GM12878 (cell line): ENCODE results near the gene ADAMTSL2. TPM values are rescaled to one million over a fixed set of nuclear protein-coding genes. Genes with fewer than 3 reads are reported as not detected.

Experiments used
- ATAC-seq: fragments of 200-7000 bp; cut with Tn5 transposase; 3 replicates; pipeline ENCODE4 v1.9.1; 2020; ENCODE audit warnings: mild to moderate bottlenecking, moderate library complexity
- BruUV-seq: library from RNA; stranded (reverse); fragments of 400-500 nt; replicated peaks from 2 replicates; lab custom pipeline; 2021; lab: Mats Ljungman, UMichigan
- CTCF ChIA-PET: fragments of 300-600 bp; sonication (Branson Sonifier 250); formaldehyde crosslinking; extraction: SDS; loops from one replicate; lab custom pipeline; 2021; ENCODE audit warnings: inconsistent platforms; lab: Yijun Ruan, JAX
- POLR2A ChIA-PET: fragments of 350-600 bp; formaldehyde crosslinking; extraction: SDS; loops from one replicate; lab custom pipeline; 2021; ENCODE audit warnings: inconsistent platforms; lab: Charles Lee
- RAD21 ChIA-PET: fragments of 300-600 bp; sonication (Branson Sonifier 250); formaldehyde crosslinking; loops from one replicate; lab custom pipeline; 2023; ENCODE audit warnings: antibody characterized with exemption; ENCODE audit not compliant: unreplicated experiment; lab: Charles Lee
- SMC1A ChIA-PET: fragments of 300-600 bp; sonication (Branson Sonifier 250); formaldehyde crosslinking; loops from one replicate; lab custom pipeline; 2023; ENCODE audit not compliant: unreplicated experiment, uncharacterized antibody; lab: Charles Lee
- DNase-seq: peaks from one replicate; pipeline ENCODE4 v3.0.0-alpha.2; 2011; ENCODE audit warnings: low read depth, low spot score
- FAIRE-seq: peaks from 3 replicates; lab custom pipeline; 2011; peaks lifted over from hg19 to GRCh38; lab: Jason Lieb, UNC
- H2AFZ ChIP-seq: 2 replicates; pipeline ENCODE4 v1.6.0; 2011; ENCODE audit warnings: low read depth, low read length, control low read depth; ENCODE audit not compliant: control insufficient read depth
- H3K27ac ChIP-seq: 2 replicates; pipeline ENCODE4 v1.5.1; 2011; ENCODE audit warnings: control low read depth; ENCODE audit not compliant: control insufficient read depth, insufficient read depth
- H3K27me3 ChIP-seq, 2 experiments: replicated peaks in 1 of 2; 2 replicates each; pipeline versions ENCODE4 v1.6.0 to v1.6.1; 2011; ENCODE audit warnings: low read length in 1 of 2; ENCODE audit not compliant: control insufficient read depth in 2 of 2, insufficient read depth in 2 of 2
- H3K36me3 ChIP-seq, 2 experiments: 2 replicates each; pipeline ENCODE4 v1.5.1; 2011; ENCODE audit warnings: low read length in 1 of 2; ENCODE audit not compliant: control insufficient read depth in 2 of 2, insufficient read depth in 2 of 2
- H3K4me1 ChIP-seq: 2 replicates; pipeline ENCODE4 v1.6.1; 2011; ENCODE audit warnings: mild to moderate bottlenecking, low read length, moderate library complexity, mixed read lengths; ENCODE audit not compliant: control insufficient read depth, insufficient read depth
- H3K4me2 ChIP-seq: 2 replicates; pipeline ENCODE4 v1.6.0; 2011; ENCODE audit warnings: control low read depth; ENCODE audit not compliant: control insufficient read depth, insufficient read depth
- H3K4me3 ChIP-seq: fragments of 200-600 bp; sonication (generic); 2 replicates; pipeline ENCODE4 v1.5.1; 2016
- H3K79me2 ChIP-seq: 2 replicates; pipeline ENCODE4 v1.6.0; 2011; ENCODE audit warnings: low read length; ENCODE audit not compliant: control insufficient read depth, insufficient read depth
- H3K9ac ChIP-seq: 2 replicates; pipeline ENCODE4 v1.8.0; 2011; ENCODE audit warnings: low read length, control low read depth, mixed read lengths; ENCODE audit not compliant: control insufficient read depth, insufficient read depth
- H3K9me3 ChIP-seq: replicated peaks from 3 replicates; pipeline ENCODE4 v1.5.1; 2011; ENCODE audit warnings: mild to moderate bottlenecking, low read length; ENCODE audit not compliant: control insufficient read depth, insufficient read depth
- H4K20me1 ChIP-seq: 2 replicates; pipeline ENCODE4 v1.6.0; 2011; ENCODE audit not compliant: control insufficient read depth, insufficient read depth
- BMI1 ChIP-seq: fragments of 450-650 bp; IDR thresholded peaks from 2 replicates; pipeline ENCODE4 v1.6.1; 2016; ENCODE audit warnings: mild to moderate bottlenecking, moderate library complexity, borderline replicate concordance
- CHD1 ChIP-seq: IDR thresholded peaks from 2 replicates; pipeline ENCODE4 v1.6.1; 2012; ENCODE audit warnings: low read depth, low read length, improper control_type of control experiment
- CHD4 ChIP-seq: fragments of 200-600 bp; sonication (generic); IDR thresholded peaks from 2 replicates; pipeline ENCODE4 v1.6.1; 2016; ENCODE audit warnings: mild to moderate bottlenecking
- FOS ChIP-seq: IDR thresholded peaks from 3 replicates; pipeline ENCODE4 v1.6.1; 2011; ENCODE audit warnings: borderline replicate concordance; ENCODE audit not compliant: insufficient read length; ENCODE audit errors: extremely low read depth
- IRF3 ChIP-seq: fragments of 450-650 bp; IDR thresholded peaks from 2 replicates; pipeline ENCODE4 v1.6.1; 2014; ENCODE audit warnings: mild to moderate bottlenecking
- KLF5 ChIP-seq: fragments of 450-650 bp; IDR thresholded peaks from 2 replicates; pipeline ENCODE4 v1.6.1; 2014; ENCODE audit warnings: mild to moderate bottlenecking; ENCODE audit not compliant: partially characterized antibody
- NFIC ChIP-seq: IDR thresholded peaks from 2 replicates; pipeline ENCODE4 v1.6.1; 2012; ENCODE audit warnings: low read depth, mild to moderate bottlenecking, inconsistent platforms, low read length, moderate library complexity
- YY1 ChIP-seq: IDR thresholded peaks from 2 replicates; pipeline ENCODE4 v1.6.1; 2011; ENCODE audit warnings: low read depth, mild to moderate bottlenecking, low read length
- WGBS: methylation state at CpG from one replicate; pipeline ENCODE4 v1.1.6; 2016; ENCODE audit warnings: low lambda C conversion rate; ENCODE audit not compliant: insufficient replicate concordance, insufficient coverage; ENCODE audit errors: missing lambda C conversion rate; 5-methylcytosine and 5-hydroxymethylcytosine counted together
- in situ Hi-C: fragments of 300-500 bp; cut with MboI; formaldehyde crosslinking; loops from 9 replicates; pipeline ENCODE4 v1.14.3; 2018; ENCODE audit warnings: mixed read lengths
- intact Hi-C: fragments of 100-400 bp; cut with micrococcal nuclease; formaldehyde crosslinking; loops from one replicate; pipeline ENCODE4 v1.14.2; 2022; ENCODE audit not compliant: unreplicated experiment
- polyA plus RNA-seq, 11 experiments: library from polyadenylated mRNA; depleted of rRNA in 4 of 11; unstranded in 6 of 11; stranded (reverse) in 5 of 11; fragments of >200 nt; fragmentation: Nextera tagmentation in 4 of 11; fragmentation: Illumina TruSeq in 1 of 11; extraction: Ambion mirVana in 4 of 11; extraction: Trizol in 1 of 11; gene quantifications; 1 replicate in 1 of 11; 2 replicates in 10 of 11; pipeline versions ENCODE4 v1.2.1 to v1.2.3, GENCODE V29; 2011 to 2016; ENCODE audit warnings: inconsistent platforms in 2 of 11, missing spikeins in 2 of 11, low read depth in 1 of 11
- total RNA-seq, 4 experiments: library from RNA; depleted of rRNA in 3 of 4; stranded (reverse); fragments of >200 nt in 3 of 4; fragmentation: Illumina TruSeq in 1 of 4; extraction: Trizol in 1 of 4; gene quantifications; 2 replicates each; pipeline versions ENCODE4 v1.2.1 to v1.2.3, GENCODE V29; 2013 to 2021

Gene ADAMTSL2
- total and polyA plus RNA-seq, 10 of the 15 experiments (the other 5 are each of a cell fraction or from before 2014, with no cell fraction given): 0.07 TPM; not detected in 9

DNA sequence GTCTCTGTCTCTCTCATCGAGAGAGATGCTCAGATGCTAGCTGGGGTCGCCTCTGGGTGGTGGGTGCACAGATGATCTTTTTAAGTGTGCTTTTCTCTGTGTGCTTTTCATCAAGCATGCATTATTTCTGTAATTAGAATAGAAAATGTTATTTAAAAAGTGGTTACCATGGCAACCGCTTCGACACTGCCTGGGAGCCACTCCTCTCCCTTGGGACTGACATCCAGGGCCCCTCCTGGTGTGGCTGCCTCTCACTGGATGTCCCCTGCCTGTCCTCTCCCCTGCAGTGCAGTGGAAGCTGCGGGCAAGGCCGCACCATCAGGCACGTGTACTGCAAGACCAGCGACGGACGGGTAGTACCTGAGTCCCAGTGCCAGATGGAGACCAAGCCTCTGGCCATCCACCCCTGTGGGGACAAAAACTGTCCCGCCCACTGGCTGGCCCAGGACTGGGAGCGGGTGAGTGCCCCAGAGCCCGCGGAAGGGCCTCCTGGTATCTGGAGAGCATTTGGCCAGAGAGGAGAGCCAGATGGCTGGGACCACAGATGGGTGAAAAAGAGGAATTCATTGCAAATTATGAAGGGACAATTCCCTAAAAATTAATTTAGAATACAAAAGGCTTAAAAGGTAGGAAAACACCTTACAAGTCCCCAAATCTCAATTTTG is 34.7 kb downstream of the ADAMTSL2 start:
- no TSS peak for BruUV-seq
- POLR2A ChIA-PET: no interaction called here
- FAIRE-seq: no peak

GRCh38 chr9:133569891-133570690 is 35.6 kb downstream of the ADAMTSL2 start:
- WGBS: 51% methylated on average over 36 of the region's 36 CpGs
- no peak for TF ChIP-seq IRF3
- no peak for TF ChIP-seq CHD4
- no peak for TF ChIP-seq KLF5
- no peak for TF ChIP-seq YY1
- TF ChIP-seq CHD1: no peak
- no peak for TF ChIP-seq FOS
- FAIRE-seq: no peak

More for the DNA sequence above, 34.7 kb downstream of the ADAMTSL2 start:
- no peaks in the 10 kb centered on the region for H3K79me2 ChIP-seq
- ATAC-seq (no peak), DNase-seq (no peak)
- H3K9ac ChIP-seq: no peak overlapping the region
- RAD21 ChIA-PET: no interaction called here
- WGBS: 57% methylated on average over 14 of the region's 14 CpGs
- H3K4me1 ChIP-seq: no peaks in the 10 kb centered on the region
- H2AFZ ChIP-seq: no peak overlapping the region
- no peak overlapping the region for H3K4me2 ChIP-seq
- no peak for TF ChIP-seq NFIC
- TF ChIP-seq BMI1: peak; percentile 69; the same call in 1 of the 2 replicates
- no peak overlapping the region for H3K4me3 ChIP-seq
- no peaks in the 10 kb centered on the region for H4K20me1 ChIP-seq
- intact Hi-C loops: no loop called here
- H3K36me3 ChIP-seq: no peaks in the 10 kb centered on the region
- no peak overlapping the region for H3K27ac ChIP-seq
- CTCF ChIA-PET: no interaction called here
- in situ Hi-C loops: no loop called here
- SMC1A ChIA-PET: no interaction called here
- H3K27me3 ChIP-seq: no peaks in the 10 kb centered on the region; a peak in 1 of 4 replicates
- H3K9me3 ChIP-seq: no peaks in the 10 kb centered on the region

More at GRCh38 chr9:133569891-133570690, 35.6 kb downstream of the ADAMTSL2 start:
- in situ Hi-C loops: no loop called here
- ATAC-seq (no peak), DNase-seq (no peak)
- no peaks in the 10 kb centered on the region for H3K4me1 ChIP-seq
- H3K4me3 ChIP-seq: no peak overlapping the region
- ChIA-PET SMC1A (no interaction called here), RAD21 (no interaction called here), POLR2A (no interaction called here), CTCF (no interaction called here)
- BruUV-seq: no TSS peak
- intact Hi-C loops: no loop called here
- H3K27ac ChIP-seq: no peak overlapping the region
- H3K4me2 ChIP-seq: no peak overlapping the region
- H3K79me2 ChIP-seq: no peaks in the 10 kb centered on the region
- no peak overlapping the region for H3K9ac ChIP-seq
- no peaks in the 10 kb centered on the region for H3K9me3 ChIP-seq
- H4K20me1 ChIP-seq: no peaks in the 10 kb centered on the region
- H3K36me3 ChIP-seq: no peaks in the 10 kb centered on the region
- no peak overlapping the region for H2AFZ ChIP-seq
- H3K27me3 ChIP-seq: no peaks in the 10 kb centered on the region; a peak in 1 of 4 replicates
